Testis (tissue), 2 donors: ENCODE results near the gene SPZ1.

ENCODE experiments used
- POLR2A ChIP-seq: fragments of 450-650 bp; IDR thresholded peaks from one replicate; pipeline ENCODE4 v1.6.1; 2017; ENCODE audit warnings: antibody characterized with exemption, mild to moderate bottlenecking, moderate library complexity
- TF ChIP-seq, protein P1 (sequence below), 3 experiments: fragments of 450-650 bp in 2 of 3; fragments of 200-600 bp in 1 of 3; sonication (generic) in 1 of 3; IDR thresholded peaks; one replicate each; pipeline ENCODE4 v1.5.1; 2016 to 2019; ENCODE audit warnings: antibody characterized with exemption in 3 of 3, mild to moderate bottlenecking in 2 of 3, moderate library complexity in 1 of 3

DNA sequence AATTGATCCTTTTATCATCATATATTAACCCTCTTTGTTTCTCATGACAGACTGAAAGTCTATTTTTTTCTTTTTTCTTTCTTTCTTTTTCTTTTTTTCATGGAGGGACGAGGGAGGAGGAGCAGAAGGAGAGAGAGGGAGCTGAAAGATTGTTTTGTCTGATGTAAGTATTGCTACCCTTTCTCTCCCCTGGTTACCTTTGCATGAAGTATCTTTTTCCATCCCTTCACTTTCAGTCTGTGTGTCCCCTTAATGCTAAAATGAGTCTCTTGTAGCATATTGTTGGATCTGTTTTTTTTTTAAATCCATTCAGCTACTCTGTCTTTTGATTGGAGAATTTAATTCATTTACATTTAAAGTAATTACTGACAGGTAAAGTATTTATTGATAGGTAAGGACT is 36.4 kb upstream of the SPZ1 start:
- TF ChIP-seq POLR2A = no peak
- TF ChIP-seq, protein P1, sequence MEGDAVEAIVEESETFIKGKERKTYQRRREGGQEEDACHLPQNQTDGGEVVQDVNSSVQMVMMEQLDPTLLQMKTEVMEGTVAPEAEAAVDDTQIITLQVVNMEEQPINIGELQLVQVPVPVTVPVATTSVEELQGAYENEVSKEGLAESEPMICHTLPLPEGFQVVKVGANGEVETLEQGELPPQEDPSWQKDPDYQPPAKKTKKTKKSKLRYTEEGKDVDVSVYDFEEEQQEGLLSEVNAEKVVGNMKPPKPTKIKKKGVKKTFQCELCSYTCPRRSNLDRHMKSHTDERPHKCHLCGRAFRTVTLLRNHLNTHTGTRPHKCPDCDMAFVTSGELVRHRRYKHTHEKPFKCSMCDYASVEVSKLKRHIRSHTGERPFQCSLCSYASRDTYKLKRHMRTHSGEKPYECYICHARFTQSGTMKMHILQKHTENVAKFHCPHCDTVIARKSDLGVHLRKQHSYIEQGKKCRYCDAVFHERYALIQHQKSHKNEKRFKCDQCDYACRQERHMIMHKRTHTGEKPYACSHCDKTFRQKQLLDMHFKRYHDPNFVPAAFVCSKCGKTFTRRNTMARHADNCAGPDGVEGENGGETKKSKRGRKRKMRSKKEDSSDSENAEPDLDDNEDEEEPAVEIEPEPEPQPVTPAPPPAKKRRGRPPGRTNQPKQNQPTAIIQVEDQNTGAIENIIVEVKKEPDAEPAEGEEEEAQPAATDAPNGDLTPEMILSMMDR (IDR thresholded peaks at IDR 0.05) = no peak
